ENCODE data around the gene HIVEP1.

The HIVEP1 gene

GRCh38 chr6:12160326-12160725, 148.2 kb downstream of the HIVEP1 start:
- no peak for TF ChIP-seq CTCF (conservative IDR thresholded peaks at IDR 0.05; ENCODE audit: low read depth, low read length)
- DNase-seq (ENCODE audit: low read depth), result peak; percentile 69
- H3K4me3 ChIP-seq (ENCODE audit: low read depth, low read length), result no peak overlapping the region

GRCh38 chr6:12162213-12162612, 150.1 kb downstream of the HIVEP1 start:
- H3K4me3 ChIP-seq (ENCODE audit: low read depth, low read length), result no peak overlapping the region
- TF ChIP-seq CTCF (conservative IDR thresholded peaks at IDR 0.05; ENCODE audit: low read depth, low read length), result no peak
- no peak for DNase-seq (ENCODE audit: low read depth)

GRCh38 chr6:12163149-12163548, 151.0 kb downstream of the HIVEP1 start:
- TF ChIP-seq CTCF (conservative IDR thresholded peaks at IDR 0.05; ENCODE audit: low read depth, low read length), result no peak
- DNase-seq (ENCODE audit: low read depth), result peak; percentile 70
- H3K4me3 ChIP-seq (ENCODE audit: low read depth, low read length), result no peak overlapping the region

- no peak for TF ChIP-seq CTCF (conservative IDR thresholded peaks at IDR 0.05; ENCODE audit: low read depth, low read length)
- H3K4me3 ChIP-seq (ENCODE audit: low read depth, low read length), result no peak overlapping the region
- peak; percentile 71 for DNase-seq (ENCODE audit: low read depth)
These were observed 151.8 kb downstream of the HIVEP1 start for GRCh38 chr6:12163744-12164507.

GRCh38 chr6:12164508-12164770, 152.3 kb downstream of the HIVEP1 start:
- no peak overlapping the region for H3K4me3 ChIP-seq (ENCODE audit: low read depth, low read length)
- no peak for TF ChIP-seq CTCF (conservative IDR thresholded peaks at IDR 0.05; ENCODE audit: low read depth, low read length)
- DNase-seq (ENCODE audit: low read depth), result no peak

GRCh38 chr6:12165297-12165696, 153.2 kb downstream of the HIVEP1 start:
- H3K4me3 ChIP-seq (ENCODE audit: low read depth, low read length), result no peak overlapping the region
- DNase-seq (ENCODE audit: low read depth), result peak; percentile 19
- no peak for TF ChIP-seq CTCF (conservative IDR thresholded peaks at IDR 0.05; ENCODE audit: low read depth, low read length)

GRCh38 chr6:12165722-12166280, 153.7 kb downstream of the HIVEP1 start:
- no peak overlapping the region for H3K4me3 ChIP-seq (ENCODE audit: low read depth, low read length)
- TF ChIP-seq CTCF (conservative IDR thresholded peaks at IDR 0.05; ENCODE audit: low read depth, low read length), result no peak
- DNase-seq (ENCODE audit: low read depth), result no peak

Data from choroid plexus epithelial cell (primary cell).